Stimulated activated CD4-positive, alpha-beta T cell treated with anti-CD3 and anti-CD28 coated beads, Interleukin-4, amount 100 ng/mL, for 24 hours (primary cell): Measurements from ENCODE around the gene KIF6.
"Not testable (repeated sequence)": the region's sequence is repeated elsewhere in the genome, so short reads cannot be mapped to it uniquely, and the experiment has no call there.

Experiments used
- DNase-seq: peaks from one replicate; pipeline ENCODE4 v3.0.0-alpha.2; 2020

Gene KIF6

GRCh38 chr6:39303425-39304153 is 421.6 kb downstream of the KIF6 start:
- DNase-seq, result no peak

- peak; percentile 92 for DNase-seq
Measured at GRCh38 chr6:39302669-39303424, 422.4 kb downstream of the KIF6 start.

GRCh38 chr6:39302011-39302410 is 423.2 kb downstream of the KIF6 start:
- DNase-seq, result no peak

GRCh38 chr6:39301606-39302005 is 423.6 kb downstream of the KIF6 start:
- no peak for DNase-seq

- no peak for DNase-seq
Measured at GRCh38 chr6:39300739-39301138, 424.5 kb downstream of the KIF6 start.

DNA sequence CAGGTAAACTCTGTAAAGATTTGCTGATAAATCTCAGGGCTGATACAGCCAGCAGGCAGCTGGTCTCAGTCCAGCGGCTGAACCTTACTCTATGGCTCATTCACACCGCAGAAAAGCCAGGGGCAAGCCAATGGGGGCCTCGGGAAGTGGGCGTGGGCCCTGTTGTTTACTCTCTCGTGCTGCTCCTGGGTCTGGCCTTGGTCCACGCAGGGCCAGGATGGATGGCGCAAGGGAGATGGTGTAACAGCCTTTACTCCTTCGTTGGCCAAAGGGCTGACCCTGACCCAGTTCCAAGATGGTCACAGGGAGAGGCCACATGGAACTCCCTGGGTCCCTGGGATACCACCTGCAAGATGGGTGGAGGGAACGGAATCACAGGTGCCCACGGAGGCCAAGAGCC is 427.1 kb downstream of the KIF6 start:
- DNase-seq, result no peak

DNA sequence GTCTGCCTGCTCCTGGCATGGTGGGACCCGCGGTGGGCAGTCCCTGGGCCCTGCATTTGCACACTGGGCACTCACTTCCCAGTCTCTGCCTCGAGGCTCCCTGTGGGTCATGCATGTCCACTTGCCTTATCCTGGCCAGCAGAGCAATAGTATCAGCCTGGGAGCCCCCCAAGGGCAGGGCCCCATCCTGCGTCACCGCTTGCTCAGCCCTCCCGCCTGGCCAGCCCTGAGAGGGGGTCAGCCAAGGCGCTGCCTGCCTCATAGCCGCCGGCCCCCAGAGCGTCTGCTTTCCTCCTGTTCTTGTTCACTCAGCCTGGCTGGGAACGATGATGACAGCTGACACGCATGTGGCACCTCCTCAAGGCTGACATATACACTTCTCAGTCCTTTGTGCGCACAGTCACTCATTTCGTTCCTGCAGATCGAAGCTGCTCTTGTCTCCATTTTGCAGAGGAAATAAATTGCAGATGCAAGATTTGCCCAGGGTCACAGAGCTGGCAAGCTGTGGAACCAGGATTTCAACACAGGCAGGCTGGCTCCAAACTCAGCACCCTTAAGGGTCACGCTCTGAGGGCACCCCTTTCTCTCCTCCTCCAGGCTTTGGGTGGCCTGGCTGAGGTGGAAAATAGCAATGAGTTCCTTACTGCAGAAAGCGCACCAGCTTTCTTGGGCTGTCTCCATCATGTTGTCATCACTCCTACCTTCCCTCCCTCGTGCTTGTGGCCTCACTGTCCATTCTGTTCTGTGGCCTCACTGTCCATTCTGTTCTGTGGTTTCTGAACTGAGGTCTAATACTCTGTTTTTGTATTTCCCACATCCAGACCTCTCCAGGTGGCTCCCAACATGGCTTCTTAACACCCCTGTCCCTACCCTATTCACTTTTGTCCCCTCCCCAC is 428.2 kb downstream of the KIF6 start:
- DNase-seq, result no peak

DNA sequence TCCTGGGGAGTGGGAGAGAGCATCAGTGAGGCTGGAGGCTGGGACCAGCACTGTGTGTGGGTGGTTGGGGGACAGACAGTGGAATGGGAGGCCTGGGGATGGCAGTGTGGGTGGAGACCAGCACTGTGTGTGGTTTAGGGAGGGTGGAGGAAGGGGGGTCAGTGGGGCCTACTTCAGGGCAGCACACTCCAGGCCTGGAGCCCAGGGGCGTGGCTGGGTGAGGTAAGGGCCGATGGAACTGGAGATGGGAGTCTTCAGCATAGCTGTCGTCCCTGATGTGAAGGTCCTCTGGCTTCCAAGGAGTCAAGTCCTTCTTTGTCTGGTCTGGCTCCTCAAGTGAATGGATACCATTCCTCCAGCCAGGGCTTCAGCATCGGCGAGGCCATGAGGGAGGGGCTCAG is 429.6 kb downstream of the KIF6 start:
- DNase-seq, result no peak

DNA sequence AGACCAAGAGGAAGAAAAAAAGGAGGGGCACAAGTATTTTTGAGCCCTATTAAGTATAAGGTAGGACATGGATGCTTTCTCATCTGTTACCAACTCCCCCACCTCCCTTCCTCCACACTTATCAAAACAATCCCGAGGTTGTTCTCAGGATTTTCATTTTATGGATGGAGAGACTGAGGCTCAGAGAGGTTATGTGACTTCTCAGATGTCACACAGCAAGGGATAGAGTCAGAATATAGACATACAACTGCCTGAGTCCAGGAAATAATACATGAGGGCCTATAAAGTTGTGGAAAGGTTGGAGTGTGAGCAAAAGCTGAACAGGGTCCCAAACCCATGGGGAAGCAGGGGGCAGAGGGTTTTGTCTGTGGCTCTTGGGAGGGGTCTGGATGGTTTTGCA is 430.3 kb downstream of the KIF6 start:
- DNase-seq, result no peak

- DNase-seq, result no peak
Measured at GRCh38 chr6:39294133-39294532, 431.1 kb downstream of the KIF6 start.

DNA sequence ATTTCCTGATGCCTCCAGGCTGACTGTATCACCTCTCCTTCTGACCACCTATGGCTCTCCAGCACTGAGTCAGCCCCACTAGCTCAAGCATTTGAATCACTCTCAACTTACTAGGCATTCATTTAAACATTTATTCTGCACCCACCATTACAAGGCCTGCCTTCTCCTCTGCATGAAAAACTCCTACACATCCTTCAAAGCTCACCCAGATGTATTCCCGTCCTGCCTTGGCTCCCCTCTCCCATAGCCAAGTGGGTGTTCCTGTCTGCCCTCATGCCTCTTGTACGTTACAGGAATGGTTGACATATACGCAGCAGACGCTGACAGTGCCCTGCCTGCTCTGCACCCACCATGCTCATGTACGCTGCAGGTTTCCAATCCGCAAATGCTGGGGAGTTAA is 432.6 kb downstream of the KIF6 start:
- DNase-seq, result no peak

- no peak for DNase-seq
Measured at GRCh38 chr6:39289490-39289889, 435.7 kb downstream of the KIF6 start.

- no peak for DNase-seq
Measured at GRCh38 chr6:39287601-39288000, 437.6 kb downstream of the KIF6 start.

DNA sequence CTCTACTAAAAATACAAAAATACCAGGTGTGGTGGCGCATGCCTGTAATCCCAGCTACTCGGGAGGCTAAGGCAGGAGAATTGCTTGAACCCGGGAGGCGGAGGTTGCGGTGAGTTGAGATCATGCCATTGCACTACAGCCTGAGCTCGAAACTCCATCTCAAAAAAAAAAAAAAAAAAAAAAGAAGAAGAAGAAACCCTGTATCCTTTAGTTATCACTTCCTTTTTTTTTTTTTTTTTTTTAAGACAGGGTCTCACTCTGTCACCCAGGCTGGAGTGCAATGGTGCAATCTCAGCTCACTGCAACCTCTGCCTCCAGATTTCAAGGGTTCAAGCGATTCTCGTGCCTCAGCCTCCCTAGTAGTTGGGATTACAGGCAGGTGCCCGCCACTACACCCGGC is 438.6 kb downstream of the KIF6 start:
- not testable (repeated sequence) for DNase-seq

DNA sequence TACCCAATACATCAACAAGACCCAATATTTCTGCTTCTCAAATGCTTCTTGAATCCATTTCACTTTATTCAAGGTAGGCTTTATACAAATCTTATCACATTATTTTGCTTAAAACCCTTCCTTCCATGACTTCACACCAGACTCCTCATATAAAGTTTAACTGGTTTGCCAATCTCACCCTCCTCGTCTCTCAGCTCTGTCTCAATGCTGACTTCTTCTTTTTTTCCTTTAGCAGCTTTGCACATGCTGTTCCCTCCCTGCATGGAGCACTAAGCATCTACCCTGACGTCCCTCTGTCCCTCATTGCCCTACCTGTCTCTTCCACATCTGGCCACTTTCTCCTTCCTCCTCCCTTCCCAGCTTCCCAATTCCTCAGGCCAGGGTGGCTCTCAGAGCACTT is 442.4 kb downstream of the KIF6 start:
- no peak for DNase-seq

- no peak for DNase-seq
Measured at GRCh38 chr6:39281312-39281980, 443.8 kb downstream of the KIF6 start.

DNA sequence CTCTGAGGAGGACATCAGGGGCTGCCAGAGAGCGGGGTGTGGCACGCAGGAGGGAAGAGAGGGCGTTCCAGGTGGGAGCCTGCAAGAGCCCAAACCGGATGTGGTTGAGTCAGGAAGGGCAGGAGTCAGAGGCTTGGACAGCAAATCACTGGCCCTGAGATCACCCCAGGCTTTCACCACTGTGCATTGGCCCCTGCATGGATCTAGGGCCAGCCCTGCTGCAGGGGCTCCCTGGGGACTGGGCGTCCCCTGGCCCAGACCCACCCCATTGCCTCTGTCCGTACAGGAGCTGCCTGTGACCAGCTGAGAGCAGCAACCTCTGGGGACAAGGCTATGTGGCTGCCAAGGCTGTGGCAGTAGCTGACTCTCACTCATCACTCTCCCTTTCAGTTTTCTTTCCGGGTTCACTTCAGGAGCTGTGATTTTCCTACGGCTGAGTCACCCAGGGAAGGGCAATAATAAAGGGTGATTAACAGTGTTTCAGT is 444.9 kb downstream of the KIF6 start:
- no peak for DNase-seq
